Activated T-helper 2 cell treated with anti-CD3 and anti-CD28 coated beads, Interferon-gamma antibody, Interleukin-2, Interleukin-4, amounts not matched to agents 10 μg/mL and 5 μg/mL and 100 μg/mL, durations not matched to agents 14 hours and 24 hours and 36 hours (primary cell): ENCODE results near the gene EIF4G1. TPM values are rescaled to one million over a fixed set of nuclear protein-coding genes. Genes with fewer than 3 reads are reported as not detected.

Source experiments
- DNase-seq: peaks from one replicate; pipeline ENCODE4 v3.0.0; 2021; ENCODE audit warnings: low spot score
- H3K27ac Mint-ChIP-seq: one replicate; pipeline ENCODE4 v1.8.0; 2021; ENCODE audit warnings: mixed read lengths
- H3K27me3 Mint-ChIP-seq: one replicate; pipeline ENCODE4 v1.8.0; 2021; ENCODE audit warnings: low read depth, mixed read lengths
- H3K36me3 Mint-ChIP-seq: one replicate; pipeline ENCODE4 v1.8.0; 2021; ENCODE audit warnings: low read depth, mixed read lengths
- H3K4me1 Mint-ChIP-seq: one replicate; pipeline ENCODE4 v1.8.0; 2021; ENCODE audit warnings: low read depth, mixed read lengths
- H3K4me3 Mint-ChIP-seq: one replicate; pipeline ENCODE4 v1.8.0; 2021; ENCODE audit warnings: low read depth, mild to moderate bottlenecking, moderate library complexity, mixed read lengths
- H3K9me3 Mint-ChIP-seq: one replicate; pipeline ENCODE4 v1.8.0; 2021; ENCODE audit warnings: mixed read lengths
- intact Hi-C: fragments of 100-400 bp; cut with micrococcal nuclease; formaldehyde crosslinking; loops from one replicate; pipeline ENCODE4 v1.15.1; 2023
- total RNA-seq: library from RNA; stranded (reverse); gene quantifications from 2 replicates; pipeline ENCODE4 v1.2.3, GENCODE V29; 2022

EIF4G1 gene
- total RNA-seq, 1 donor from 2014 or later: 628 TPM

DNA sequence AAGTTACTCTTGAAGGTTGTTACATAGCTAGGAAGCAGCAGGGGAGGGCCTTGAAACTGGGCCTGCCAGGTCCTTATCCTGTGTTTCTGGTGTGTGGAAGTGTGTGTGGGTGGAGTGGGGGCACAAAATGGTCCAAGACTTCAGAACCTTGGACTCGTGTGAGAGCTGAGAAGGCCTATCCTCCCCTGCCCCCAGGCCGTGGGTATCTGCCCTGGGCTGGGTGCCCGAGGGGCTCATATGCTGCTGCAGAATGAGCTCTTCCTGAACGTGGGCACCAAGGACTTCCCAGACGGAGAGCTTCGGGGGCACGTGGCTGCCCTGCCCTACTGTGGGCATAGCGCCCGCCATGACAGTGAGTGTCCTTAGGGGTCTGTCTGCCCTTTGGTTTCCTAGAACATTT is 69.9 kb downstream of the EIF4G1 start:
- H3K27ac Mint-ChIP-seq: no peak overlapping the region
- H3K9me3 Mint-ChIP-seq: no peaks in the 10 kb centered on the region
- no peak for DNase-seq
- no peaks in the 10 kb centered on the region for H3K36me3 Mint-ChIP-seq
- peaks cover 28% of the 10 kb centered on the region for H3K27me3 Mint-ChIP-seq
- intact Hi-C loops: no loop called here
- H3K4me3 Mint-ChIP-seq: no peak overlapping the region
- H3K4me1 Mint-ChIP-seq: peaks cover 4% of the 10 kb centered on the region

Other genes with a start within 250 kb of the EIF4G1 start
- gene HTR3E, start 217.5 kb upstream of the EIF4G1 start, total RNA-seq: not detected in 2 replicates
- 70.2 and 75.0 TPM in 2 replicates for gene EIF2B5, start 179.2 kb upstream of the EIF4G1 start, total RNA-seq
- gene DVL3, start 159.2 kb upstream of the EIF4G1 start, total RNA-seq: 53.8 and 56.1 TPM in 2 replicates
- 234 and 240 TPM in 2 replicates for gene AP2M1, start 139.8 kb upstream of the EIF4G1 start, total RNA-seq
- 68.2 and 73.4 TPM in 2 replicates for gene ABCF3, start 128.4 kb upstream of the EIF4G1 start, total RNA-seq
- gene VWA5B2, start 85.0 kb upstream of the EIF4G1 start, total RNA-seq: 0.11 TPM in 1 of 2 replicates, not detected in the other
- 64.0 and 66.6 TPM in 2 replicates for gene ALG3, start 65.6 kb upstream of the EIF4G1 start, total RNA-seq
- 9.5 and 10.6 TPM in 2 replicates for gene EEF1AKMT4, start 64.9 kb upstream of the EIF4G1 start, total RNA-seq
- gene CAMK2N2, start 53.1 kb upstream of the EIF4G1 start, total RNA-seq: 0.18 TPM in 1 of 2 replicates, not detected in the other
- gene ECE2, start 38.6 kb upstream of the EIF4G1 start, total RNA-seq: not detected in 2 replicates
- gene PSMD2, start 15.4 kb upstream of the EIF4G1 start, total RNA-seq: 268 and 275 TPM in 2 replicates
- gene FAM131A, start 23.0 kb downstream of the EIF4G1 start, total RNA-seq: 12.6 and 13.9 TPM in 2 replicates
- 6.9 and 9.6 TPM in 2 replicates for gene CLCN2, start 47.0 kb downstream of the EIF4G1 start, total RNA-seq
- 150 and 155 TPM in 2 replicates for gene POLR2H, start 47.1 kb downstream of the EIF4G1 start, total RNA-seq
- not detected in 2 replicates for gene THPO, start 63.6 kb downstream of the EIF4G1 start, total RNA-seq
- gene CHRD, start 65.4 kb downstream of the EIF4G1 start, total RNA-seq: 0.07 TPM in 1 of 2 replicates, not detected in the other
- not detected in 2 replicates for gene EPHB3, start 247.2 kb downstream of the EIF4G1 start, total RNA-seq